ENCODE data around the gene PRSS21.

DNA sequence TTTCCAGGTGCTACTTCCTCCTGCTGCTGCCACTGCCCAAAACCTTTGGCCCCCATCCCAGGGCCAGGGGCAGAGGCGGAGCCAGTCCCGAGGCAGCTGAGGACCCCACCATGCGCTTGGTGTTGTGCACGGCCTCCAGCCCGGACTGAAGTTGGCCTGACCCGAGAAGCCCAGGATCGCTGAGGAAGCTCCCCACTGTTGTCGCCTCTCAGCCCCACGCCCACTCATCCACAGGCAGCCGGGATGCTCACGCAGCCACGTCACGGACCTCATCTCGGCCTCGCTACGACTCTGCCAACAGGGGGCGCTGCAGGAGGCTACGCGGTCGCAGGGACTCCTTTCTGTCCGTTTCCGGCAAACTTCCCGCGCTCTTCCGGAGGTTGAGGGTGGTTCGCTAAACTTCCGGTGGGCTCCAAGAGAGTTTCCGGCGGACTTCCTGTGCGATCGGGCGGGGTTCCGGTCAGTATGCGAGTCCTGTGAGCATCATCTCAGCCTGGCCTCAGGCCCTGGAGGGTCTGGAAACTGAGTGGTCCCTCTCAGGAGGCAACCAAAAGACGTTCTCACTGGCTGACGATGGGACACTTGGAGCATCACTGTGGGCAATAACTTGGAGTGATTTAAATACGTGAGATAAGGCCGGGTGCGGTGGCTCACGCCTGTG, 25.4 kb downstream of the PRSS21 start:
- TF ChIP-seq CTCF (IDR thresholded peaks at IDR 0.05; ENCODE audit: low read depth, low read length, missing input control) (peak; percentile 26), REST (IDR thresholded peaks at IDR 0.05) (no peak), FOXA1 (IDR thresholded peaks at IDR 0.05) (no peak), TAF1 (conservative IDR thresholded peaks at IDR 0.05) (no peak), MAX (IDR thresholded peaks at IDR 0.05) (no peak), RAD21 (IDR thresholded peaks at IDR 0.05) (peak; percentile 37 to 60), GABPA (IDR thresholded peaks at IDR 0.05 in 1 of 2, conservative IDR thresholded peaks at IDR 0.05 in 1 of 2) (peak; percentile 76 to 84)
- TF ChIP-seq, protein P1, sequence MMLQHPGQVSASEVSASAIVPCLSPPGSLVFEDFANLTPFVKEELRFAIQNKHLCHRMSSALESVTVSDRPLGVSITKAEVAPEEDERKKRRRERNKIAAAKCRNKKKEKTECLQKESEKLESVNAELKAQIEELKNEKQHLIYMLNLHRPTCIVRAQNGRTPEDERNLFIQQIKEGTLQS (IDR thresholded peaks at IDR 0.05): no peak

Data from liver (tissue), 3 donors.